CD4-positive, CD25-positive, alpha-beta regulatory T cell (primary cell): ENCODE measurements around the gene ZNF609. TPM values are rescaled to one million over a fixed set of nuclear protein-coding genes. Genes with fewer than 3 reads are reported as not detected.

Experiments used
- ATAC-seq, 2 donors: fragments of 150-1000 bp; cut with Tn5 transposase; one replicate each; pipeline ENCODE4 v1.10.0; 2021; ENCODE audit warnings: low read depth in 2 of 2, moderate number of reproducible peaks in 2 of 2, moderate library complexity in 1 of 2
- DNase-seq, 3 donors: peaks; one replicate each; pipeline versions ENCODE4 v3.0.0 to v3.0.0-alpha.2; 2012 to 2022; ENCODE audit warnings: mixed read lengths in 1 of 3
- H3K27ac ChIP-seq: one replicate; pipeline ENCODE4 v1.7.0; 2013; ENCODE audit warnings: mild to moderate bottlenecking, low read length; ENCODE audit not compliant: insufficient read depth, poor library complexity, severe bottlenecking
- H3K27me3 ChIP-seq: one replicate; pipeline ENCODE4 v1.7.0; 2013; ENCODE audit warnings: low read length; ENCODE audit not compliant: control insufficient read depth, insufficient read depth
- H3K36me3 ChIP-seq: one replicate; pipeline ENCODE4 v1.7.0; 2013; ENCODE audit warnings: mild to moderate bottlenecking, low read length, moderate library complexity; ENCODE audit not compliant: control insufficient read depth, insufficient read depth
- H3K4me1 ChIP-seq: 2 replicates; pipeline ENCODE4 v1.7.0; 2013; ENCODE audit warnings: mild to moderate bottlenecking, low read length; ENCODE audit not compliant: insufficient read depth, control insufficient read depth, poor library complexity, severe bottlenecking
- H3K4me3 ChIP-seq: one replicate; pipeline ENCODE4 v1.7.0; 2013; ENCODE audit warnings: low read depth, mild to moderate bottlenecking, low read length, moderate library complexity
- H3K9me3 ChIP-seq, 2 experiments: 1 replicate in 1 of 2; 2 replicates in 1 of 2; pipeline ENCODE4 v1.7.0; 2013; ENCODE audit warnings: low read length in 2 of 2, mild to moderate bottlenecking in 1 of 2, moderate library complexity in 1 of 2; ENCODE audit not compliant: control insufficient read depth in 2 of 2
- H3K27ac Mint-ChIP-seq, 3 donors: one replicate each; pipeline ENCODE4 v1.8.0; 2020 to 2022; ENCODE audit warnings: mild to moderate bottlenecking in 3 of 3, mixed read lengths in 3 of 3, moderate library complexity in 2 of 3
- H3K27me3 Mint-ChIP-seq: one replicate; pipeline ENCODE4 v1.8.0; 2022; ENCODE audit warnings: mild to moderate bottlenecking, mixed read lengths
- H3K36me3 Mint-ChIP-seq: one replicate; pipeline ENCODE4 v1.8.0; 2020; ENCODE audit warnings: mixed read lengths
- H3K4me1 Mint-ChIP-seq, 4 donors: one replicate each; pipeline ENCODE4 v1.8.0; 2020 to 2022; ENCODE audit warnings: mixed read lengths in 4 of 4, mild to moderate bottlenecking in 1 of 4
- H3K4me3 Mint-ChIP-seq, 4 donors: one replicate each; pipeline ENCODE4 v1.8.0; 2020 to 2022; ENCODE audit warnings: mild to moderate bottlenecking in 4 of 4, mixed read lengths in 4 of 4, moderate library complexity in 3 of 4
- H3K9me3 Mint-ChIP-seq, 7 donors: one replicate each; pipeline ENCODE4 v1.8.0; 2020 to 2022; ENCODE audit warnings: mixed read lengths in 7 of 7, mild to moderate bottlenecking in 3 of 7, moderate library complexity in 2 of 7
- polyA plus RNA-seq, 4 donors: library from polyadenylated mRNA; unstranded; fragments of 300-500 nt; fragmentation: Illumina TruSeq; gene quantifications; one replicate each; pipeline ENCODE4 v1.2.3, GENCODE V29; 2021
- total RNA-seq: library from RNA; stranded (reverse); gene quantifications from one replicate; pipeline ENCODE4 v1.2.3, GENCODE V29; 2022

The ZNF609 gene
- total and polyA plus RNA-seq, 5 donors from 2014 or later, result 0.64 to 39.0 (median 2.0) TPM

DNA sequence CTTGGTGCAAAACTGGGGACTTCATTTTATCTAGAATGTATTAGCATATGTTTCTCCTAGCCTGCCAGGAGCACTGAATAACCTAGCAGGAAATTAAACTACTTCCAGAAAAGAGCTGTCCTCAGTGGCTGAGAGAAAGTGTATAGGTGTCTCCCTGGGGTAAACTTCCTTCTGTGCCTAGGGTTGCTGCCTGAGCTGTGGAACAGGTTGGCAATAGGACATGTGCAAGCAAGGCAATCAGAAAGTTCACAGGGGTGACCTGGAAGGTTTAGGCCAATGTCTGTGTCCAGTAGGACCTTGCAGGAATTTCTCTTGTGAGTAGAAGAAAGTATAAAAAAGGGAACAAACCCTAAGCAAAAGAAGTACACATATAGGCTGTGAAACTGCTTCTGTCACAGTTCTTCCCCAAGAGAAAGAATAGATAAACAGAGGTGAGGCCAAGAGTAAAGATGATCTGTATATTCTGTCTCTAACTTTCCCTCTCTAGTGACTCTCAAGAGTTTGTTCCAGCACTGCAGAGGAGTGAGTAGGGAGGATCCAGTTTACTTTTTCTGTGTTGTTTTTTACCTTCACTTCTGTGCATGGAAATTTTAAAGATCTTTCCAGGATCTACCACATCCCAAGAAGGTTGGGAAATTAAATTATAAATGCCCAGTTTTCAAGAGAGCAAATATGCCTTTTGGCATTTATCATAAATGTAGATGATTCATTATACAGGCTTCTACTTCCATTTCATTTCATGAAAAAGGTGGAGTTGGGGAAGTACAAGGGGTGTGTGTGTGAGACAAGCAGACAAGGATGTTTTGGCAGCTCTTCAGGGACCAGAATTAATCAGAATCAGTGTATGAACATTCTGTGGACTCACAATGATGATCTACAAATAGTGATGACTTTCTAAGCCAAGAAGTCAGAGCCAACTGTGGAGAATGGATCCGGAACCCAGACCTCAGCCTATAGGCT lies 159.8 kb downstream of the ZNF609 start:
- no peaks in the 10 kb centered on the region for H3K36me3 Mint-ChIP-seq
- H3K4me3 Mint-ChIP-seq, result peak overlapping the region; percentile 36 to 71 (median 46)
- H3K9me3 Mint-ChIP-seq, result no peaks in the 10 kb centered on the region
- Histone ChIP-seq H3K36me3 (no peaks in the 10 kb centered on the region), H3K4me1 (peaks cover 58% of the 10 kb centered on the region), H3K4me3 (no peak overlapping the region), H3K27ac (no peak overlapping the region), H3K9me3 (no peaks in the 10 kb centered on the region), H3K27me3 (no peaks in the 10 kb centered on the region)
- H3K4me1 Mint-ChIP-seq, result peaks cover 47 to 86% (median 62%) of the 10 kb centered on the region in 4 donors
- peak overlapping the region; percentile 8 to 86 (median 79) for H3K27ac Mint-ChIP-seq
- DNase-seq (no peak), ATAC-seq (no peak)
- no peaks in the 10 kb centered on the region for H3K27me3 Mint-ChIP-seq

DNA sequence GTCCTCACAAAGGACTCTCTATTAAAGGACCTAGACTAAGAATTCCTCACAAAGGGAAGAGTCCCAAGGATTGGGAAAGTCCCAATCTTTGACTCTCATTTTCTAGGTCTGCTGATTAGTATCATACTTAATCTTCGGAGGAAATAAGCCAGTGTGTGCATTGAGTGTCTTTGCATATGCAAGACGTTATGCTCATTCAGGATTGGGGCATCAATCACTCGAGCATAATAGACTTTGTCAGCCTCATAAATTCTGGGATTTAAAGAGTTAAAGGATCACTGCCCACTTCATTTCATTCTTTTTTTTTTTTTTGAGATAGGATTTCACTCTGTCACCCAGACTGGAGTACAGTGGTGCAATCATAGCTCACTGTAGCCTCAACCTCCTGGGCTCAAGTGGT lies 160.7 kb downstream of the ZNF609 start:
- no peaks in the 10 kb centered on the region for H3K27me3 ChIP-seq
- Mint-ChIP-seq H3K36me3 (peaks cover 1% of the 10 kb centered on the region), H3K27me3 (no peaks in the 10 kb centered on the region), H3K4me1 (peaks cover 42 to 80% (median 61%) of the 10 kb centered on the region in 4 donors), H3K27ac (peak overlapping the region; percentile 86 to 93 (median 89)), H3K9me3 (no peaks in the 10 kb centered on the region), H3K4me3 (peak overlapping the region in 1 of 4 donors; percentile 46)
- no peak overlapping the region for H3K27ac ChIP-seq
- peaks cover 58% of the 10 kb centered on the region for H3K4me1 ChIP-seq
- H3K36me3 ChIP-seq, result no peaks in the 10 kb centered on the region
- no peak for ATAC-seq
- H3K9me3 ChIP-seq, result no peaks in the 10 kb centered on the region
- no peak overlapping the region for H3K4me3 ChIP-seq
- DNase-seq, result no peak

DNA sequence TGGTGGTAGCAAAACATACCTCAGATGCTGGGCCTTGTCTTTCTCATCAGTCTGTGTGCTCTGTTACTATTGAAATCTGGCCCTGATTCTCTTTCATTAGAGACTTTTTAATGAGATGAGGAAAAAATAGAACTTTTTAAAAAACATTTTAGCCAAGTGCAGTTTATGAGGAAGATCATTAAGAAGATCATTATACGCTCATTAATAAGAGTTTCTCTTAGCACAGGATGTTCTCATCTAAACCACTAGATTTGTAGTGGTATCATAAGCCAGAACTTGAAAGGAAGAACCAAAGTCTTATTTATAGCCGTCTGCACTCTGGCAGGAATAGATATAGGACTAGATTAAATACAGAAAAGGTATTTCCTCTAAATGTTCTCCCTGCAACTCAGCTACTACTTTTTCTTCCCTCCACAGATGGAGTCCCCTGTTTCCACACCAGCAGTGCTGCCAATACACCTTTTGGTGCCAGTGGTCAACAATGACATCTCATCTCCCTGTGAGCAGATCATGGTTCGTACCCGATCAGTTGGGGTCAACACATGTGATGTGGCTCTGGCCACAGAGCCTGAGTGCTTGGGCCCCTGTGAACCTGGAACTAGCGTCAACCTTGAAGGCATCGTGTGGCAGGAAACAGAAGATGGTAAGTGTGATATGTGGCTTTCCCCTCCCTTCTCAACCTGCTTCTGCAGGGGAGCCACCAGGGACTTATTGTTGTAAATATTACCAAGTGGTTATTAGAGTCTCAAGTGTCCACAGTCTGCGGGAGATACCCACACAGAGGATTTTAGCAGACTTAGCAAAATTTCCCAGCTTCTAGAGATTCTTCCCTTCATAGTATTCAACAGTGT lies 162.3 kb downstream of the ZNF609 start:
- ATAC-seq (peak; percentile 77 to 80), DNase-seq (peak; percentile 6 to 78 (median 61))
- H3K27ac Mint-ChIP-seq, result peak overlapping the region; percentile 86 to 93 (median 89)
- Histone ChIP-seq H3K27ac (peak overlapping the region; percentile 69), H3K4me1 (peaks cover 61% of the 10 kb centered on the region), H3K27me3 (no peaks in the 10 kb centered on the region), H3K36me3 (no peaks in the 10 kb centered on the region), H3K4me3 (peak overlapping the region; percentile 72), H3K9me3 (no peaks in the 10 kb centered on the region)
- peaks cover 39 to 89% (median 68%) of the 10 kb centered on the region in 4 donors for H3K4me1 Mint-ChIP-seq
- H3K27me3 Mint-ChIP-seq, result no peaks in the 10 kb centered on the region
- H3K36me3 Mint-ChIP-seq, result peaks cover 8% of the 10 kb centered on the region
- peak overlapping the region; percentile 44 to 72 (median 60) for H3K4me3 Mint-ChIP-seq
- no peaks in the 10 kb centered on the region for H3K9me3 Mint-ChIP-seq

DNA sequence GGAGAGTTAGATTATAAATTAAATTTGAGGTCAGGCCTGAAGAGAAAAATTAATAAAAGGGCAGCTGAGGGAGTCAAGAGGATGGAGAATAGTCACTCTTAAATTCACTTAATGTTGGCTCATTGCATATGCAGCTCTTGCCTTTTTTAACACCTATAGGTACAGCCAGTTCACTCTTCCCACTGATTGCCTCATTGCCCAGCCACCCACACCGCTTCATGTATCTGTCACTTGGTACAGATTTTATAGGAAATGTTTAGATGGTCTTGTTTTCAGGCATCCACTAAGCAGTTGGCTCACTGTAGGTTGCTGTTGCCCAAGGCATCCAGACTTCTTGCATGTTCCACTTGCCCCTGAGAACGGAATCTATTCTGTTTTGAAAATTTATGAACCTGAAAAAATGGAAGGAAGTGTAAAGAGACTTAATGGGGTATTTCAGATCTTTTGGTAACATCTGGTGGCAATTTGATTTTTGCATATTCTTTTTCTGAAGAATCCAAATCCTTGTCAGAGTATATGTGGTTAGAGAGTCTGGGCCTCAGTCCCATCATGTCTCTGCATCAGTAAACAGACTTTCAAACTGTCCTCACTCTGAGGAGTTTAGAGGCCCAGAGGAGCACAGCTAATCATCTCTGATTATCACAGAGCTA lies 163.1 kb downstream of the ZNF609 start:
- DNase-seq (no peak), ATAC-seq (no peak)
- Histone ChIP-seq H3K36me3 (no peaks in the 10 kb centered on the region), H3K4me3 (peak overlapping the region; percentile 72), H3K27ac (peak overlapping the region; percentile 69), H3K27me3 (no peaks in the 10 kb centered on the region), H3K9me3 (no peaks in the 10 kb centered on the region), H3K4me1 (peaks cover 61% of the 10 kb centered on the region)
- H3K27me3 Mint-ChIP-seq, result no peaks in the 10 kb centered on the region
- peak overlapping the region; percentile 86 to 93 (median 89) for H3K27ac Mint-ChIP-seq
- peak overlapping the region; percentile 44 to 72 (median 60) for H3K4me3 Mint-ChIP-seq
- peaks cover 8% of the 10 kb centered on the region for H3K36me3 Mint-ChIP-seq
- H3K4me1 Mint-ChIP-seq, result peaks cover 39 to 81% (median 65%) of the 10 kb centered on the region in 4 donors
- no peaks in the 10 kb centered on the region for H3K9me3 Mint-ChIP-seq

- Mint-ChIP-seq H3K27me3 (no peaks in the 10 kb centered on the region), H3K36me3 (peaks cover 8% of the 10 kb centered on the region), H3K27ac (peak overlapping the region; percentile 54 to 86 (median 84)), H3K9me3 (no peaks in the 10 kb centered on the region), H3K4me3 (peak overlapping the region in 3 of 4 donors; percentile 50 to 72 (median 52)), H3K4me1 (peaks cover 43 to 78% (median 66%) of the 10 kb centered on the region in 4 donors)
- H3K36me3 ChIP-seq, result no peaks in the 10 kb centered on the region
- H3K4me1 ChIP-seq, result peaks cover 61% of the 10 kb centered on the region
- H3K27me3 ChIP-seq, result no peaks in the 10 kb centered on the region
- H3K4me3 ChIP-seq, result peak overlapping the region; percentile 28
- H3K9me3 ChIP-seq, result no peaks in the 10 kb centered on the region
- peak overlapping the region; percentile 69 for H3K27ac ChIP-seq
- DNase-seq (peak in 1 of 3 donors; percentile 48), ATAC-seq (peak in 1 of 2 donors; percentile 15)
Measured at GRCh38 chr15:64624242-64624641, 163.9 kb downstream of the ZNF609 start.

GRCh38 chr15:64629063-64629462 lies 168.7 kb downstream of the ZNF609 start:
- Mint-ChIP-seq H3K27ac (no peak overlapping the region), H3K4me3 (peak overlapping the region in 1 of 4 donors; percentile 15), H3K27me3 (no peaks in the 10 kb centered on the region), H3K9me3 (no peaks in the 10 kb centered on the region), H3K36me3 (peaks cover 11% of the 10 kb centered on the region), H3K4me1 (peaks cover 23 to 55% (median 39%) of the 10 kb centered on the region in 4 donors)
- Histone ChIP-seq H3K4me3 (no peak overlapping the region), H3K36me3 (peaks cover 2% of the 10 kb centered on the region), H3K27me3 (no peaks in the 10 kb centered on the region), H3K27ac (no peak overlapping the region), H3K9me3 (no peaks in the 10 kb centered on the region), H3K4me1 (peaks cover 34% of the 10 kb centered on the region)
- DNase-seq (no peak), ATAC-seq (no peak)
